ENCODE measurements around the gene RIPK4. TPM values are rescaled to one million over a fixed set of nuclear protein-coding genes. Genes with fewer than 3 reads are reported as not detected.
"Not testable (repeated sequence)": the region's sequence is repeated elsewhere in the genome, so short reads cannot be mapped to it uniquely, and the experiment has no call there.

RIPK4 gene
- total and polyA plus RNA-seq, 7 donors, result 0.01 TPM; not detected in 6

GRCh38 chr21:41786509-41786987, 19.7 kb upstream of the RIPK4 start:
- H3K9me3 ChIP-seq, result no peaks in the 10 kb centered on the region
- H3K27me3 ChIP-seq (ENCODE audit: insufficient read depth in 3 of 3, low read length in 2 of 3), result peaks cover 0 to 45% (median 2%) of the 10 kb centered on the region in 3 donors
- intact Hi-C loops (cut with DNase I), result no loop called here
- H3K4me1 ChIP-seq, result no peaks in the 10 kb centered on the region
- TF ChIP-seq CTCF (IDR thresholded peaks at IDR 0.05), result no peak
- DNase-seq (no peak), ATAC-seq (no peak)
- no peak overlapping the region for H3K4me3 ChIP-seq
- WGBS, 3 donors, result 18 to 34% (median 25%) methylated on average over 13 of the region's 13 CpGs
- no peaks in the 10 kb centered on the region for H3K36me3 ChIP-seq (ENCODE audit: insufficient read depth in 1 of 2, low read depth in 1 of 2)
- H3K27ac ChIP-seq, result no peak overlapping the region

- peaks cover 0 to 52% (median 2%) of the 10 kb centered on the region in 3 donors for H3K27me3 ChIP-seq (ENCODE audit: insufficient read depth in 3 of 3, low read length in 2 of 3)
- intact Hi-C loops (cut with DNase I), result not testable (repeated sequence)
Observed at GRCh38 chr21:41785262-41785661, 18.4 kb upstream of the RIPK4 start.

GRCh38 chr21:41784456-41785102, 17.7 kb upstream of the RIPK4 start:
- 89 to 90% (median 89%) methylated on average over 12 to 15 of the region's 15 CpGs for WGBS, 3 donors
- no peak overlapping the region for H3K4me3 ChIP-seq
- H3K27me3 ChIP-seq (ENCODE audit: insufficient read depth in 3 of 3, low read length in 2 of 3), result peaks cover under 1 to 59% (median 5%) of the 10 kb centered on the region in 3 donors
- H3K4me1 ChIP-seq, result no peaks in the 10 kb centered on the region
- no peaks in the 10 kb centered on the region for H3K9me3 ChIP-seq
- no peak for TF ChIP-seq CTCF (IDR thresholded peaks at IDR 0.05)
- intact Hi-C loops (cut with DNase I), result no loop called here
- ATAC-seq (no peak), DNase-seq (no peak)
- no peaks in the 10 kb centered on the region for H3K36me3 ChIP-seq (ENCODE audit: insufficient read depth in 1 of 2, low read depth in 1 of 2)
- H3K27ac ChIP-seq, result no peak overlapping the region

More at GRCh38 chr21:41785262-41785661, 18.4 kb upstream of the RIPK4 start:
- H3K4me3 ChIP-seq; DNase-seq; ATAC-seq; H3K4me1 ChIP-seq; H3K9me3 ChIP-seq; H3K36me3 ChIP-seq (ENCODE audit: insufficient read depth in 1 of 2, low read depth in 1 of 2); H3K27ac ChIP-seq: not testable (repeated sequence)
- 90 to 94% (median 90%) methylated on average over 12 of the region's 12 CpGs for WGBS, 3 donors

GRCh38 chr21:41783476-41784180, 16.8 kb upstream of the RIPK4 start:
- H3K4me1 ChIP-seq, result no peaks in the 10 kb centered on the region
- no peak for TF ChIP-seq CTCF (IDR thresholded peaks at IDR 0.05)
- ATAC-seq, result no peak
- no peak overlapping the region for H3K4me3 ChIP-seq
- intact Hi-C loops (cut with DNase I), result no loop called here
- H3K27me3 ChIP-seq (ENCODE audit: insufficient read depth in 3 of 3, low read length in 2 of 3), result peaks cover 4 to 68% (median 5%) of the 10 kb centered on the region in 3 donors
- H3K36me3 ChIP-seq (ENCODE audit: insufficient read depth in 1 of 2, low read depth in 1 of 2), result no peaks in the 10 kb centered on the region
- H3K27ac ChIP-seq, result no peak overlapping the region
- no peak for DNase-seq
- H3K9me3 ChIP-seq, result no peaks in the 10 kb centered on the region
- WGBS, 3 donors, result 60 to 69% (median 66%) methylated on average over 18 of the region's 18 CpGs

- no peak for ATAC-seq
Observed at GRCh38 chr21:41781050-41781410, 14.2 kb upstream of the RIPK4 start.

More at GRCh38 chr21:41781050-41781410, 14.2 kb upstream of the RIPK4 start:
- Histone ChIP-seq H3K4me1 (no peaks in the 10 kb centered on the region), H3K9me3 (no peaks in the 10 kb centered on the region), H3K27me3 (ENCODE audit: insufficient read depth in 3 of 3, low read length in 2 of 3) (peaks cover 4 to 74% (median 5%) of the 10 kb centered on the region in 3 donors), H3K4me3 (no peak overlapping the region), H3K27ac (no peak overlapping the region), H3K36me3 (ENCODE audit: insufficient read depth in 1 of 2, low read depth in 1 of 2) (no peaks in the 10 kb centered on the region)
- intact Hi-C loops (cut with DNase I), result no loop called here
- DNase-seq, result no peak
- TF ChIP-seq CTCF (IDR thresholded peaks at IDR 0.05), result no peak
- 88 to 93% (median 90%) methylated on average over 2 of the region's 2 CpGs for WGBS, 3 donors

Data from psoas muscle (tissue), 8 donors.